KMS-11 (cell line): ENCODE results near the gene TPD52L1.

Source experiments
- H2AFZ ChIP-seq: fragments of 200-600 bp; sonication (generic); 2 replicates; pipeline ENCODE4 v1.6.1; 2016; ENCODE audit warnings: antibody characterized with exemption, mixed run types, low read depth
- H3K27ac ChIP-seq: fragments of 200-600 bp; sonication (generic); 2 replicates; pipeline ENCODE4 v1.6.1; 2016; ENCODE audit warnings: mild to moderate bottlenecking, mixed run types
- H3K27me3 ChIP-seq: fragments of 200-600 bp; sonication (generic); 2 replicates; pipeline ENCODE4 v1.6.1; 2017; ENCODE audit warnings: mild to moderate bottlenecking, low read depth, mixed run types, moderate library complexity; ENCODE audit not compliant: insufficient read depth
- H3K36me3 ChIP-seq: fragments of 200-600 bp; sonication (generic); 2 replicates; pipeline ENCODE4 v1.6.1; 2017; ENCODE audit warnings: mild to moderate bottlenecking, mixed run types; ENCODE audit not compliant: insufficient read depth
- H3K4me1 ChIP-seq: fragments of 200-600 bp; sonication (generic); 2 replicates; pipeline ENCODE4 v1.6.1; 2016; ENCODE audit warnings: mild to moderate bottlenecking, low read depth, mixed run types; ENCODE audit not compliant: poor library complexity, severe bottlenecking
- H3K4me2 ChIP-seq: fragments of 200-600 bp; sonication (generic); 2 replicates; pipeline ENCODE4 v1.7.0; 2016; ENCODE audit warnings: mild to moderate bottlenecking, mixed run types
- H3K4me3 ChIP-seq: fragments of 200-600 bp; sonication (generic); IDR thresholded peaks from 2 replicates; pipeline ENCODE4 v1.6.1; 2017; ENCODE audit warnings: low read depth, low read length, mixed read lengths; ENCODE audit not compliant: insufficient read depth
- H3K79me2 ChIP-seq: fragments of 200-600 bp; sonication (generic); 2 replicates; pipeline ENCODE4 v1.6.1; 2016; ENCODE audit warnings: low read depth, mixed run types; ENCODE audit not compliant: insufficient read depth
- H3K9ac ChIP-seq: fragments of 200-600 bp; sonication (generic); 2 replicates; pipeline ENCODE4 v1.6.1; 2016; ENCODE audit warnings: mild to moderate bottlenecking, mixed run types
- H4K20me1 ChIP-seq: fragments of 200-600 bp; sonication (generic); 2 replicates; pipeline ENCODE4 v1.6.1; 2016; ENCODE audit warnings: mild to moderate bottlenecking, mixed run types; ENCODE audit not compliant: insufficient read depth
- TF ChIP-seq, protein P1 (sequence below): fragments of 200-600 bp; sonication (generic); conservative IDR thresholded peaks from 2 replicates; pipeline ENCODE4 v1.6.1; 2017; ENCODE audit warnings: low read depth, mild to moderate bottlenecking, antibody characterized with exemption, low read length, moderate library complexity, mixed read lengths

TPD52L1 gene

DNA sequence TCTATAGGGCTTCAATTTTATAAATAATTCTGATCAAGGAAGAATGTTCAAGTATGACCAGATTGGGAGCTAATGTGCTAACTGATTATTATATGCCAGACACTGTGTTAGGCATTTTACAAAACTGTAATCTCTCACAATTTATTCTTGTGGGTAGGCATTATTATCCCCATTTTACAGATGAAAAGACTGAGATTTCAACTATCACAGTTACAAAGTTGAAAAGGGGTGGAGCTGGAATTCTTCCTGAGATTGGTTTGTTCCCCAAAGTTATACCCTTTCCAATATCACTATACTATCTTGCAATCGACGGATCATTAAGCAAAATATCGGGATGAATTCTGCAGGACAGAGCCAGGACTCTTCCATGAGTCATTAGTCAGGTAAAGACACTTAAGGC, 57.1 kb downstream of the TPD52L1 start:
- no peak overlapping the region for H3K4me2 ChIP-seq
- H3K27ac ChIP-seq: no peak overlapping the region
- H3K4me1 ChIP-seq: no peaks in the 10 kb centered on the region
- H3K4me3 ChIP-seq: no peak overlapping the region
- H3K36me3 ChIP-seq: no peaks in the 10 kb centered on the region
- H4K20me1 ChIP-seq: no peaks in the 10 kb centered on the region
- H3K27me3 ChIP-seq: no peaks in the 10 kb centered on the region
- H3K9ac ChIP-seq: no peak overlapping the region
- TF ChIP-seq, protein P1, sequence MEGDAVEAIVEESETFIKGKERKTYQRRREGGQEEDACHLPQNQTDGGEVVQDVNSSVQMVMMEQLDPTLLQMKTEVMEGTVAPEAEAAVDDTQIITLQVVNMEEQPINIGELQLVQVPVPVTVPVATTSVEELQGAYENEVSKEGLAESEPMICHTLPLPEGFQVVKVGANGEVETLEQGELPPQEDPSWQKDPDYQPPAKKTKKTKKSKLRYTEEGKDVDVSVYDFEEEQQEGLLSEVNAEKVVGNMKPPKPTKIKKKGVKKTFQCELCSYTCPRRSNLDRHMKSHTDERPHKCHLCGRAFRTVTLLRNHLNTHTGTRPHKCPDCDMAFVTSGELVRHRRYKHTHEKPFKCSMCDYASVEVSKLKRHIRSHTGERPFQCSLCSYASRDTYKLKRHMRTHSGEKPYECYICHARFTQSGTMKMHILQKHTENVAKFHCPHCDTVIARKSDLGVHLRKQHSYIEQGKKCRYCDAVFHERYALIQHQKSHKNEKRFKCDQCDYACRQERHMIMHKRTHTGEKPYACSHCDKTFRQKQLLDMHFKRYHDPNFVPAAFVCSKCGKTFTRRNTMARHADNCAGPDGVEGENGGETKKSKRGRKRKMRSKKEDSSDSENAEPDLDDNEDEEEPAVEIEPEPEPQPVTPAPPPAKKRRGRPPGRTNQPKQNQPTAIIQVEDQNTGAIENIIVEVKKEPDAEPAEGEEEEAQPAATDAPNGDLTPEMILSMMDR: no peak
- H2AFZ ChIP-seq: no peak overlapping the region
- H3K79me2 ChIP-seq: no peaks in the 10 kb centered on the region

DNA sequence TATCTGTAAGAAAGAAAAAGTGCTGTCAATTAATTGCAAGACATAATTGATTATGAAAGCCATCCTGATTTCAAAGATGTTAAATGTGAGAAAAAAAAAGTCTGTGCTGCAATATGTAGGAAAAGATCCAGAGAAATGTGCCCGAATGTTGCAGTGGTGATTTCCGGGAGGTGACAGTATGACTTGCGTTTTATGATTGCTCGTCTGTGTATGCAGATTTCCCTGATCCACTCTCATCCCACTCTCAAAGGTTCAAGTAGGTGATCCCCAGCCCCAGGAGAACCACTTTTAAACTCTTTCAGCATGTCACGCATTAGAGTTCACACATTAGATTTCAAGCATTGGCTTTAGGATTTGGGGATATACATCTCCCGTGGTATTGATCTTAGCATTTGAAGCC, 57.8 kb downstream of the TPD52L1 start:
- TF ChIP-seq, protein P1: no peak
- H3K27ac ChIP-seq: no peak overlapping the region
- H3K79me2 ChIP-seq: no peaks in the 10 kb centered on the region
- H3K4me3 ChIP-seq: no peak overlapping the region
- no peak overlapping the region for H3K9ac ChIP-seq
- no peak overlapping the region for H2AFZ ChIP-seq
- no peak overlapping the region for H3K4me2 ChIP-seq
- no peaks in the 10 kb centered on the region for H3K36me3 ChIP-seq
- no peaks in the 10 kb centered on the region for H3K27me3 ChIP-seq
- no peaks in the 10 kb centered on the region for H4K20me1 ChIP-seq
- H3K4me1 ChIP-seq: no peaks in the 10 kb centered on the region

DNA sequence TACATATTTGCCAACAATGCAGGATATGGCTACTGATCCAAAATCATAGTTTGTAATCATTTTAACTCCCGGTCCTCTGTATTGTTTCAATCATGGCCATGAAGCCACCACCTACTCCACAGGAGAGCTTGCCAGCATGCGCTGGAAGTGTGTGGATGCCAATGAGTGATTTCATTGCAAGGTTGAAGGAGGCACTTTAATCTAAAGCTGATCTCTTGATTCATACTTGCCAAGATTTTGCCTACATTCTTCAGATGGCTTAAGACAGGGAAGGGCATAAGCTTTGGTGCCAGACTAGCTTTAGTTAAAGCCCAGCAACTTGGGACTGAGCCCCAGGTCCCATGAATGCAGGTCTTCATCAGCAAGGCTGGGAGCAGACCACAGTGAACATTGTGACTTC, 58.8 kb downstream of the TPD52L1 start:
- Histone ChIP-seq H3K4me2 (no peak overlapping the region), H3K36me3 (no peaks in the 10 kb centered on the region), H3K4me1 (no peaks in the 10 kb centered on the region), H3K27ac (no peak overlapping the region), H4K20me1 (no peaks in the 10 kb centered on the region), H3K4me3 (no peak overlapping the region), H2AFZ (no peak overlapping the region), H3K27me3 (no peaks in the 10 kb centered on the region), H3K79me2 (no peaks in the 10 kb centered on the region), H3K9ac (no peak overlapping the region)
- TF ChIP-seq, protein P1: no peak

DNA sequence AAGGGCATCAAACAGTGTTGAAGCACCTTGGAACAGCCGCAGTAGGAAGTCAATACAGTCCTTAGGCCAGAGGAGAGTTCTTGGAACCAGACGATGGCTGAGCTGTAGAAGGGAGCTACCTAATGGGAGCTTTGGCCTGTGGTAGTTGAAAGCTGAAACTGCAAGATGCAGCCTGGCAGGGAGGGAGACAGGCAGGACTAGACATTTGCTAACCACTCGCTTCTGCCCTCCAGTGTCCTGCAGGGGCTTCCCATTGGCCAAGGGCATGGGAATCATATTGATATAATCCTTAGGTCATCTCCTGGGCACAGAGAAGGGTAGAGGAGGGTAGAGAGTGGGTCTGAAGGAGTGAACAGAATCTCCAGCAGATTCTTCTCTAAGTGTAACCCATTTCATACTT, 60.4 kb downstream of the TPD52L1 start:
- Histone ChIP-seq H3K79me2 (no peaks in the 10 kb centered on the region), H3K27me3 (no peaks in the 10 kb centered on the region), H3K9ac (no peak overlapping the region), H3K27ac (no peak overlapping the region), H3K36me3 (no peaks in the 10 kb centered on the region), H3K4me3 (no peak overlapping the region), H2AFZ (no peak overlapping the region), H4K20me1 (no peaks in the 10 kb centered on the region), H3K4me1 (no peaks in the 10 kb centered on the region), H3K4me2 (no peak overlapping the region)
- TF ChIP-seq, protein P1: no peak

DNA sequence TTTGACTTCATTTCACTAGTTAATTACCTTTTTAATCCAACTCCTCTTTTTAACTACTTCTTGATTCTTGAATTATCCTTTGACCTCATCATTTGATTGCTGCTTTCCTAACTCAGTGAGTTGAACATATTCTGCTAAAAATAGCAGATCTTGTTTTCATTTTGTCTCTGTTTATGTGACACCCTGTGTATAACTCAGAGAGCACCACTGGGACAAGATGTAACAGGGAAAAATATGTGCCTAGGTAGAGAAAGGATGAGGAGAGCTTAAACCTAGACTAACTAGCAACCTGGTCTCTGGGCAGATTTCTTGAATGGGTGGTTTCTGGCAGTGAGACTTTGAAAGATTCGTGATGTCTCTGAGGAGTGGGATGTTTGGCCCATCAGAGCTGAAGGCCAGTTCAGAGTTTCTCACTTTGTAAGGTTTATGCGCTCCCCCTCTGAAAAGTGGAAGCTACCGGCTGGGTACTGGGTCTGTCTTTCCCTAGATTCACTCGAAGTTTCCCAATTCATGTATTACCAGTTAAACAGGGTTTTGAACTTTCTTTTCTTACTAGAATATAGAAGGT, 61.8 kb downstream of the TPD52L1 start:
- H3K79me2 ChIP-seq: no peaks in the 10 kb centered on the region
- H3K27me3 ChIP-seq: no peaks in the 10 kb centered on the region
- no peaks in the 10 kb centered on the region for H3K36me3 ChIP-seq
- H3K4me1 ChIP-seq: no peaks in the 10 kb centered on the region
- H2AFZ ChIP-seq: no peak overlapping the region
- H4K20me1 ChIP-seq: no peaks in the 10 kb centered on the region
- H3K4me3 ChIP-seq: no peak overlapping the region
- H3K9ac ChIP-seq: no peak overlapping the region
- TF ChIP-seq, protein P1: no peak
- H3K27ac ChIP-seq: no peak overlapping the region
- no peak overlapping the region for H3K4me2 ChIP-seq
